ENCODE results near the gene TRMT61A. TPM values are rescaled to one million over a fixed set of nuclear protein-coding genes. Genes with fewer than 3 reads are reported as not detected.

TRMT61A gene
- total RNA-seq, 3 donors from 2014 or later, result 53.0 to 62.2 (median 61.5) TPM

GRCh38 chr14:103541709-103542604, 13.0 kb downstream of the TRMT61A start:
- no peak for DNase-seq
- no peaks in the 10 kb centered on the region for H3K9me3 Mint-ChIP-seq
- no peaks in the 10 kb centered on the region for H3K36me3 Mint-ChIP-seq (ENCODE audit: insufficient read depth)
- H3K27me3 Mint-ChIP-seq (ENCODE audit: low read depth), result no peaks in the 10 kb centered on the region
- no peaks in the 10 kb centered on the region for H3K4me1 Mint-ChIP-seq (ENCODE audit: low read depth)
- no peak for ATAC-seq
- no peak overlapping the region for H3K4me3 Mint-ChIP-seq

GRCh38 chr14:103542605-103543088, 13.7 kb downstream of the TRMT61A start:
- Mint-ChIP-seq H3K36me3 (ENCODE audit: insufficient read depth) (no peaks in the 10 kb centered on the region), H3K4me1 (ENCODE audit: low read depth) (no peaks in the 10 kb centered on the region), H3K9me3 (no peaks in the 10 kb centered on the region), H3K4me3 (no peak overlapping the region), H3K27me3 (ENCODE audit: low read depth) (no peaks in the 10 kb centered on the region)
- no peak for ATAC-seq
- no peak for DNase-seq

GRCh38 chr14:103543140-103543539, 14.1 kb downstream of the TRMT61A start:
- Mint-ChIP-seq H3K27me3 (ENCODE audit: low read depth) (no peaks in the 10 kb centered on the region), H3K4me3 (no peak overlapping the region), H3K9me3 (no peaks in the 10 kb centered on the region), H3K36me3 (ENCODE audit: insufficient read depth) (no peaks in the 10 kb centered on the region), H3K4me1 (ENCODE audit: low read depth) (no peaks in the 10 kb centered on the region)
- DNase-seq (no peak), ATAC-seq (no peak)

- DNase-seq (no peak), ATAC-seq (no peak)
- Mint-ChIP-seq H3K36me3 (ENCODE audit: insufficient read depth) (no peaks in the 10 kb centered on the region), H3K4me3 (no peak overlapping the region), H3K9me3 (no peaks in the 10 kb centered on the region), H3K4me1 (ENCODE audit: low read depth) (no peaks in the 10 kb centered on the region), H3K27me3 (ENCODE audit: low read depth) (no peaks in the 10 kb centered on the region)
Observed at GRCh38 chr14:103543721-103544387, 14.9 kb downstream of the TRMT61A start.

GRCh38 chr14:103544388-103545218, 15.6 kb downstream of the TRMT61A start:
- Mint-ChIP-seq H3K4me3 (no peak overlapping the region), H3K9me3 (no peaks in the 10 kb centered on the region), H3K36me3 (ENCODE audit: insufficient read depth) (no peaks in the 10 kb centered on the region), H3K4me1 (ENCODE audit: low read depth) (no peaks in the 10 kb centered on the region), H3K27me3 (ENCODE audit: low read depth) (no peaks in the 10 kb centered on the region)
- ATAC-seq, result no peak
- no peak for DNase-seq

GRCh38 chr14:103545219-103545914, 16.4 kb downstream of the TRMT61A start:
- ATAC-seq (no peak), DNase-seq (no peak)
- Mint-ChIP-seq H3K9me3 (no peaks in the 10 kb centered on the region), H3K27me3 (ENCODE audit: low read depth) (no peaks in the 10 kb centered on the region), H3K36me3 (ENCODE audit: insufficient read depth) (no peaks in the 10 kb centered on the region), H3K4me3 (no peak overlapping the region), H3K4me1 (ENCODE audit: low read depth) (no peaks in the 10 kb centered on the region)

GRCh38 chr14:103545915-103546651, 17.1 kb downstream of the TRMT61A start:
- Mint-ChIP-seq H3K27me3 (ENCODE audit: low read depth) (no peaks in the 10 kb centered on the region), H3K4me3 (no peak overlapping the region), H3K9me3 (no peaks in the 10 kb centered on the region), H3K36me3 (ENCODE audit: insufficient read depth) (no peaks in the 10 kb centered on the region), H3K4me1 (ENCODE audit: low read depth) (no peaks in the 10 kb centered on the region)
- ATAC-seq, result no peak
- no peak for DNase-seq

- no peak overlapping the region for H3K4me3 Mint-ChIP-seq
- DNase-seq (peak; percentile 77), ATAC-seq (peak; percentile 76 to 82)
- no peaks in the 10 kb centered on the region for H3K36me3 Mint-ChIP-seq (ENCODE audit: insufficient read depth)
- H3K4me1 Mint-ChIP-seq (ENCODE audit: low read depth), result no peaks in the 10 kb centered on the region
- no peaks in the 10 kb centered on the region for H3K27me3 Mint-ChIP-seq (ENCODE audit: low read depth)
- H3K9me3 Mint-ChIP-seq, result no peaks in the 10 kb centered on the region
Observed at GRCh38 chr14:103546652-103547454, 17.9 kb downstream of the TRMT61A start.

- H3K36me3 Mint-ChIP-seq (ENCODE audit: insufficient read depth), result no peaks in the 10 kb centered on the region
- ATAC-seq (no peak), DNase-seq (no peak)
- H3K4me1 Mint-ChIP-seq (ENCODE audit: low read depth), result no peaks in the 10 kb centered on the region
- H3K27me3 Mint-ChIP-seq (ENCODE audit: low read depth), result no peaks in the 10 kb centered on the region
- no peaks in the 10 kb centered on the region for H3K9me3 Mint-ChIP-seq
- no peak overlapping the region for H3K4me3 Mint-ChIP-seq
Observed at GRCh38 chr14:103547455-103547940, 18.5 kb downstream of the TRMT61A start.

GRCh38 chr14:103547941-103548462, 19.0 kb downstream of the TRMT61A start:
- no peak overlapping the region for H3K4me3 Mint-ChIP-seq
- no peaks in the 10 kb centered on the region for H3K9me3 Mint-ChIP-seq
- ATAC-seq, result no peak
- no peaks in the 10 kb centered on the region for H3K4me1 Mint-ChIP-seq (ENCODE audit: low read depth)
- no peak for DNase-seq
- H3K36me3 Mint-ChIP-seq (ENCODE audit: insufficient read depth), result no peaks in the 10 kb centered on the region
- no peaks in the 10 kb centered on the region for H3K27me3 Mint-ChIP-seq (ENCODE audit: low read depth)

- Mint-ChIP-seq H3K4me3 (no peak overlapping the region), H3K4me1 (ENCODE audit: low read depth) (no peaks in the 10 kb centered on the region), H3K9me3 (no peaks in the 10 kb centered on the region), H3K27me3 (ENCODE audit: low read depth) (no peaks in the 10 kb centered on the region), H3K36me3 (ENCODE audit: insufficient read depth) (no peaks in the 10 kb centered on the region)
- ATAC-seq (no peak), DNase-seq (no peak)
Observed at GRCh38 chr14:103548463-103549351, 19.7 kb downstream of the TRMT61A start.
